ENCODE data around the gene GRK6.

Gene GRK6

GRCh38 chr5:177426566-177427210 is at the start of gene GRK6:
Gene GRK6 (plus strand): TSS chr5:177426676. CDS start chr5:177426846, 170 bp downstream.
- DNase-seq (ENCODE audit: low read depth in 3 of 3) = peak in 1 of 3 experiments; percentile 71

DNA sequence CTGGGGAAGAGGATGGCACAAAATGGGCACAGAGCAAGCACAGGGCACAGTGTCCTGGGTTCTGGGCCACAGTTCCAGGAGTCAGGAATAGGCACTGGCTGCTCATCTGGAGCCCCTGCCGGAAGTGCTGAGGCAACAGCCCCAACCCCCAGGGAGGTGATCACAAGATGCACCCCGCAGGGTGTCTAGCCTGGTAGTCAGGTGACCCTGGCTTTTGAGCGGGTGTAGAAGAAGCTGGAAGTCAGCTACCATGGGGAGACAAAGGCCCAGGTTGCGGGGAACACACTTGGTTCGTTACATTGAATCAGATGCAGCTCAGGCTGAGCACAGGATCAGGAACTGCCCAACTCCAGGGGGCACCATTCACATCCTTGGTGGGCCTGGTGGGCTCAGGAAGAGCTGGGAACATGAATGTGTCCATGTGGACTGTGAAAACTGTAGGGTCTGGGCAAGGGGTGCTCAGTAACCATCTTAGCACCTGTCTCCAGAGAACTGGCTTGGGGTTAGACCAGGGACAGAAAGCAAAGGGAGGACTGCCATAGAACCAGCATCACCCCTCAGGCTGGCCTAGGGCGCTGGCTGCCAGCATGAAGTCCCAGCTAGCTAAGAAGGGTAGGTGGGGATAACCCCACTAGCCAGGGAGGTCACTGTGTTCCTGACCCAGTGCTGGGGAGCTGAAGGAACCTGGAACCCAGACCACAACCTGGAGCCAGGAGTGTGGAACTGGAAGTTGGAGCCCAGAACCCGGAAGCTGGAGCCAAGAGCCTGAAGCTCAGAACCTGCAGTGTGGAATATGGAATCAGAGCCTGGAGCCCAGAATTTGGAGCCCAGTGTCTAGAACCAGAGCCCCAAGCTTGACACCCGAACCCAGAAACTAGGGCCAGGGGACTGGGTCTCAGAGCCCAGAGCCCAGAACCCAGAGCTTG is 48.4 kb upstream of the GRK6 start:
- DNase-seq (ENCODE audit: low read depth in 3 of 3) = no peak

DNA sequence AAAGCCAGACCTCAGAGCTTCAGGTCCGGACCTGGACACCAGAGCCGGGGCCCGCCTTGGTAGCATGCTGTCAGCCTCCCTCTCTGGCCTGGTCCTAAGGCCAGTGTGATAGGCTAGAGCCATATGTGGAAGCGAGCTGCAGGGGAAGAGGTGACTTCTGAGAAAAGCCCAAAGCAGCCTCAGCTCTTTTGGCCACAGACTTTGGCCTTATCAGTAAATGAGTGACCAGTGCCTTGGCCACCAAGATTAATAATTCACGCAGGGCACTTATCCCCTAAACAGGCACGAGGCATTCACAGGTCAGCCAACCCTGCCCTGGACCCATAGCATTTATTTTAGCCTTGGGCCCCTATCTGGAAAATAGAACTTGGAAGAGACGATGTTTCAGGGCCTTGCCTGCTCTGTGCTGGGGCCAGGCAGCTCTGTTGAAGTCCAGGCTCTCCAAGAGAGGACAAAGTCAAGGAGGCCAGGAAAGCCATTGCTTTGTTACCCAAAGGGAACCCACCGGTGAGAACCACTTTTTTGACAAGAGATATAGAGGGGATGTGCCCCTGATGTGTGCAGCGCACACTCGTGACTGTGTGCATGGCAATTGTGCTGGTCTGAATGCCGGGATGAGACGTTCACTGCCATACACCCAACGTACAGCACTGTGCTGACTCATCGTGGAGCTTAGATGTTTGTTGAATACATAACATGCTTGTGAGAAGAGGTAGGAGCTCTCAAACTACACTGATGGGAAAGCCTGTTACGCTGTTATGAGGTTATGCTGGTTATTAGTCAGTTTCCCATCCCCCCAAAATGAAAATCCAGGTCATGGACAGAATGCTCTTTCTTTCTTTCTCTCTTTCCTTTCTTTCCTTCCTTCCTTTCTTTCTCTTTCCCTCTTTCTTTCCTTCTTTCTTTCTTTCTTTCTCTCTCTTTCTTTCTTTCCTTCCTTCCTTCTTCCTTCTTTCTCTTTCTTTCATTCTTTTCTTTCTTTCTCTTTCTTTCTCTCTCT is 47.3 kb upstream of the GRK6 start:
- no peak for DNase-seq (ENCODE audit: low read depth in 3 of 3)

DNA sequence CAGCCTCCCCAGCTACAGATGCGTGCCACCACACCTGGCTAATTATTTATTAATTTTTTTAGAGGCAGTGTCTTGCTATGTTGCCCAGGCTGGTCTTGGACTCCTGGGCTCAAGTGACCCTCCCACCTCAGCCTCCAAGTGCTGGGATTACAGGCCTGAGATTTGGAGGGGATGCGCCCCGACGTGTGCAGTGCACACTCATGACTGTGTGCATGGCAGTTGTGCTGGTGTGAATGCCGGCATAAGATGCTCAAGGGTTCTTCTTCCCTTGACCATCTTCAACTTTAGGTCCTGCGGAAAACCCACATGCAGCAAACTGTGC is 45.7 kb upstream of the GRK6 start:
- no peak for DNase-seq (ENCODE audit: low read depth in 3 of 3)

DNA sequence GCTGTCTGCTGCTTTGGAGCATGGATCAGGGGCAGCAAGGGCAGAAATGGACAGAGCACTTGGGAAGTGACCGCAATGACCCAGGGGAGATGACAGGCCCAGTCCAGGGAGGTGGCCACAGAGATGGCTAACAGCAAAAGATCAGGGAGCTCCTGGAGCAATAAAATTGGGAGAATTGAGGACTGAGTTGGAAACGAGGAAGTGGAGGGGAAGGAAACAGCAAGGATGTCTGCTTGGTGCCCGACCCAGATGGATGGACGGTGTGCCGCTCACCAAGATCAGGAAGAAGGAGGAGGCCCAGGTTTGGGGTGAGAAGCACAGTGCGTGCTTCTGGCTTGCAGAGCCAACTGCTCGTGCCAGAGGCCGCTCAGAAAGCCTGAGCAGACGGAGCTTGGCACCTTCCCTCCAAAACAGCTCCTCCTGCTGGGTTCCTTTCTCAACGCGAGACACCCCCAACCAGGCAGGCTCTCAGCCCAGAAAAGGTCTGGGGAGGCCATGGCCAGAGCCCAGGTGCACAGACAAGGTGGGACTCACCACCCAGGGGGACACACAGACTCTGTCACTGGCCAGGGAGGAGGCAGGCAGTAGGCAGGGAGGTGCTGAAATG is 44.0 kb upstream of the GRK6 start:
- DNase-seq (ENCODE audit: low read depth in 3 of 3) = no peak

DNA sequence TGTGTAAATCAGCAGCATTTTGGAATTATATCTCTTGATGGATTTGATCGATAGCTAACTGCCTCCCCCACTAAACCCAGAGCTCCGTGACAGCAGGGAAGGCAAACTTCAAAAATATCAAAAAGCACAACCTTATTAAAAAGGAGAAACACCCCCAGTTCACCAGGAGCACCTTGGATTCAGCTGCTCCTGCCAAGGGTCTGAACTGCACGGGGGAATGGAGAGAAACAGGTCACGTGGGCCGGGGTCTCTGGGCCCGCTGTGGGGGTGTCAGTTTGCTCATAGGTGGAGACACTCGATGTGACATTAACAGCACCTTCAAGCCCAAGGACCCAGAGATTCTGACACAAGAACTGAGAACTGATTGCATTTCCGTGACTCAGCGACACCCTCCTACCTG is 43.3 kb upstream of the GRK6 start:
- no peak for DNase-seq (ENCODE audit: low read depth in 3 of 3)

DNA sequence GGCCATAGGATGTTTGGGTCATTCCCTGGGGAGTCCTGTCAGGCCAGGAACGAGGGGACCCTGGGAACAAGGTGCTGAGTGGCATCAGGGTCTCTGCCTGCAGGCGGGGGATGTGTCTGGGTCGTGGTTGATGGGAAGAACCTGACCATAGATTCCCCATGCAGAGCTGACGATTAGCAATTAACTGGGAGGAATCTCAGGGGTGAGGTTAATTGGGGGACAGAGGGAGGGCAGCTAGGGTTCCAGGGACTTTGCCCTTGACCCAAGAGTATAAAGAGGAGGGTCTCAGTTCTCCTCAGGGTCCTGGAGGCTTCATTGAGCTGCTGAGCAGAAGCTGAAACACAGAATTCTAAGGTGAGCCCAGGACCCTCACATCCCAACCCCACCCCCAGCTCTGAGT is 42.3 kb upstream of the GRK6 start, which contains the start of gene SLC34A1:
Gene SLC34A1, plus strand, starts transcription at position 301 of the 400 bp plus-strand sequence. CDS start 1,308 bp downstream, outside the sequence.
- DNase-seq (ENCODE audit: low read depth in 3 of 3) = no peak

DNA sequence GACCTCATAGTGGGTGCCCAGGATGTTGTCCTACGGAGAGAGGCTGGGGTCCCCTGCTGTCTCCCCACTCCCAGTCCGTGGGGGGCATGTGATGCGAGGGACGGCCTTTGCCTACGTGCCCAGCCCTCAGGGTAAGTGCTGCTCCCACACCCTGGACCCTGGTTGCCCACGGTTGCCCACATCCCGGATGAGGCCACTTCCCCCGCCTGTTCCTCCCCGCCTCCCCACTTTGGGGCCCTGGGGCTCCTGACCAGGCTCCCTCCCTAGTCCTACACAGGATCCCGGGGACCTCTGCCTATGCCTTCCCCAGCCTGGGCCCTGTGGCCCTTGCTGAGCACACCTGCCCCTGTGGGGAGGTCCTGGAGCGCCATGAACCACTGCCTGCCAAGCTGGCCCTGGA is 40.8 kb upstream of the GRK6 start:
- DNase-seq (ENCODE audit: low read depth in 3 of 3) = no peak

GRCh38 chr5:177386542-177386941 is 39.9 kb upstream of the GRK6 start:
- no peak for DNase-seq (ENCODE audit: low read depth in 3 of 3)

- DNase-seq (ENCODE audit: low read depth in 3 of 3) = no peak
Observed at GRCh38 chr5:177387405-177387804, 39.1 kb upstream of the GRK6 start.

DNA sequence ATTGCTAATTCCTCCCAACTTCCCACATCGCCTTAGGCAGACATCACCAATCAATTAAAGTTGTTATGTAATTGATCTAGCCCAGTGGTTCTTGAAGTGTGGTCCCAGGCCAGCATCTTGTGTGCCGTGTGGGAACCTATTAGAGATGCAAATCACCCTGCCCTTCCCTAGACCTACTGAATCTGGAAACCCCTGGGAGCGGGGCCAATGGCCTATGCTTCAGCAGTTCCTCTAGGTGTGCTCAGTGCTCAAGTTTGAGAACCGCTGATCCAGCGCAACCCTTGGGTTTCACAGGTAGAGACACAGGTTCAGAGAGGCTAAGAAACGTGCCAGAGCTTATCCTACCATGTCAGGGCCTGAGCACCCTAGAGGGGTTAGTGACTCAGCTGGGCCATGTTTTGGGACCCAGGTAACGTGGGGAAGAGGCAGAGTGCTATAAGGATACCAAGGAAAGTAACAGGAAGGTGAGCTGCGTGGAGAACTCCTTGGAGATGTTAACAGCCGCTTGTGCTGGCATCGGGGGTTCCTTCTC is 37.9 kb upstream of the GRK6 start:
- no peak for DNase-seq (ENCODE audit: low read depth in 3 of 3)

- peak in 2 of 3 experiments; percentile 44 to 50 for DNase-seq (ENCODE audit: low read depth in 3 of 3)
Observed at GRCh38 chr5:177389241-177390169, 37.0 kb upstream of the GRK6 start.

DNA sequence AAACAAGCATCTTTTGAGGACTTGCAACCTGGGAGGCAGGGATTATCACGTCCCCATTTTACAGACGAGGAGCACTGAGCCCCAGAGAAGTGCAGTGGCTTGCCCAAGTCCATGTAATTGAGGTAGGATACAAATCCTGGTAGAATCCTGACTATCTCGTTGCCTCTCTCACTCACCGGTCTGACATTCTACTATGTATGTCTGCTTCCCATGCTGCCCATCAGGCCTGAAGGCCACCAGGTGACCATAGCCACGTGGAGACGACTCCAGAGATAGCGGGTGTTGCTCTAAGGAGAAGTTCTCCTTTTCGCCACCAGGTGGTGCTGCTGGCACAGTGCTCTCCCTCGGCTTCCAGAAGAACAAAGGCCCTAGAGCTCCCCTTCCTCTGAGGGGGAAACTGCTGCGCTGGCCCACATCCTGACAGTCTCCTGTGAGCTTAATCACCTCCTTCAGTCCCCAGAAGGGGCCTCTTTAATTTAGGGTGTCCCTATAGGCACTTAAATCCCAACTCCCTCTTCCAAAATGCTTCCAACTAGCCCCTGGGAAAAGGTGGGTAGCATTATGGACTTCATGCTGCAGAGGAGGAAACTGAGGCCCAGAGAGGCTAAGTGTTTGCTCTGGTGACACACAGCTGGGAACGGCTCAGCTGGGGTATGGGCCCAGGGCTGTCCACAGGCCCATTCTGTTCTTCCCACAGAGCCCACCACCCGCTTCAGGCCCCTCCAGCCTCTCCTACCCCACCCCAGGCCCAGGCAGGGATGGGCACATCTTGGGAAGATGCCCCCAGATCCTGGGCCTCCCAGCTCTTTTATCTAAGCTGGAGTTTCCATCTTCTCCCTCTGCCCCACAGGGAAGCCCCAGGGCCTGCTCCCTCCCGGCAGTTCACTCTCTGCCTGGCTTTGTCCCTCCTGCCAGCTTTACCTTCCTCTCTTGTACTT is 35.8 kb upstream of the GRK6 start:
- peak; percentile 78 to 84 (median 78) for DNase-seq (ENCODE audit: low read depth in 3 of 3)

- no peak for DNase-seq (ENCODE audit: low read depth in 3 of 3)
Observed at GRCh38 chr5:177392765-177393164, 33.7 kb upstream of the GRK6 start.

GRCh38 chr5:177393206-177393765 is 33.2 kb upstream of the GRK6 start:
- DNase-seq (ENCODE audit: low read depth in 3 of 3) = no peak

DNA sequence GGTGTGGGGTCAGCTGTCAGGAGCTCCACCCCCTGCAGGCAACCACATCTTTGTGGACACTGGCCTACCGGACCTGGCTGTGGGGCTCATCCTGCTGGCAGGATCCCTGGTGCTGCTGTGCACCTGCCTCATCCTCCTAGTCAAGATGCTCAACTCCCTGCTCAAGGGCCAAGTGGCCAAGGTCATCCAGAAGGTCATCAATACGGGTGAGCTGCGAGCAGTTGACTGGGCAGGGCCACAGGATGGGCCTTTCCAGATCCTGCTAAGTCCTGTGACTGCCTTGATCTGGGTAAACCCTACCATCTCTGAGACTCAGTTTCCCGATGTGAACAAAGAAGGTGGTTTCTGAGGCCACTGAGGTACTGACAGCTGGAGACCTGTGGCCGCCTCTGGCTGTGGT is 32.5 kb upstream of the GRK6 start:
- no peak for DNase-seq (ENCODE audit: low read depth in 3 of 3)

- no peak for DNase-seq (ENCODE audit: low read depth in 3 of 3)
Observed at GRCh38 chr5:177396078-177396477, 30.4 kb upstream of the GRK6 start.

DNA sequence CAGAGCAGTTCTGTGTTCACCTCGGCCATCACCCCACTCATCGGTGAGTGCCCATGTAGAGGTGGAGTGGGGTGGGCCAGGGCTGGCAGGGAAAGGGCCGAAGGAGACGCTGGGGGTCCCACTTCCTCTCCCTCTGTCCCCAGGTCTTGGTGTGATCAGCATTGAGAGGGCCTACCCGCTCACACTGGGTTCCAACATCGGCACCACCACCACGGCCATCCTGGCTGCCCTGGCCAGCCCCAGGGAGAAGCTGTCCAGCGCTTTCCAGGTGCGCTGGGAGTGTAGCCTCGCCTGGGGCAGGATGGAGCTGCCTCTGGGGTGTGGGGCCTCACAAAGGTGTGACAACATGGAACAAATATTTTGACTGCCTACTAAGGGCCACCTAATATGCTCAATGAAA is 29.7 kb upstream of the GRK6 start:
- DNase-seq (ENCODE audit: low read depth in 3 of 3) = no peak
